Aorta (tissue), 5 donors: ENCODE data around the gene BIRC7. TPM values are rescaled to one million over a fixed set of nuclear protein-coding genes. Genes with fewer than 3 reads are reported as not detected.

ENCODE experiments used
- ATAC-seq: fragments of 200-7000 bp; cut with Tn5 transposase; one replicate; pipeline ENCODE4 v1.9.1; 2022; ENCODE audit warnings: moderate library complexity; ENCODE audit not compliant: low FRiP score
- DNase-seq, 2 donors: peaks; one replicate each; pipeline ENCODE4 v3.0.0-alpha.2; 2020
- H3K27ac ChIP-seq, 2 donors: one replicate each; pipeline ENCODE4 v1.5.1; 2013; ENCODE audit warnings: low read length in 2 of 2, mild to moderate bottlenecking in 2 of 2, moderate library complexity in 2 of 2, control low read depth in 1 of 2, inconsistent platforms in 1 of 2, low read depth in 1 of 2
- H3K27me3 ChIP-seq, 2 donors: one replicate each; pipeline ENCODE4 v1.6.1; 2013; ENCODE audit warnings: control low read depth in 1 of 2, low read length in 1 of 2, mild to moderate bottlenecking in 1 of 2, moderate library complexity in 1 of 2; ENCODE audit not compliant: insufficient read depth in 2 of 2, control insufficient read depth in 1 of 2
- H3K36me3 ChIP-seq, 2 donors: one replicate each; pipeline ENCODE4 v1.6.1; 2013; ENCODE audit warnings: control low read depth in 1 of 2, low read length in 1 of 2, mild to moderate bottlenecking in 1 of 2; ENCODE audit not compliant: insufficient read depth in 2 of 2, control insufficient read depth in 1 of 2
- H3K4me1 ChIP-seq, 2 donors: one replicate each; pipeline ENCODE4 v1.6.1; 2013; ENCODE audit warnings: low read length in 2 of 2, control low read depth in 1 of 2, mild to moderate bottlenecking in 1 of 2, moderate library complexity in 1 of 2; ENCODE audit not compliant: insufficient read depth in 2 of 2, control insufficient read depth in 1 of 2
- H3K4me3 ChIP-seq, 2 donors: one replicate each; pipeline ENCODE4 v1.5.1; 2013; ENCODE audit warnings: low read length in 2 of 2, control low read depth in 1 of 2, mild to moderate bottlenecking in 1 of 2
- H3K9me3 ChIP-seq: one replicate; pipeline ENCODE4 v1.6.1; 2013; ENCODE audit warnings: mild to moderate bottlenecking, low read length; ENCODE audit not compliant: control insufficient read depth
- WGBS, 2 donors: extraction: QIAGEN DNeasy Blood & Tissue Kit; methylation state at CpG; one replicate each; pipeline ENCODE4 v1.1.7; 2013; 5-methylcytosine and 5-hydroxymethylcytosine counted together
- intact Hi-C, 2 donors: fragments of 100-400 bp; cut with DNase I; formaldehyde crosslinking; loops; one replicate each; pipeline versions ENCODE4 v1.14.2 to v1.15.0; 2022
- long read RNA-seq, 2 donors: library from polyadenylated mRNA; unstranded; transcript quantifications; one replicate each; pipeline ENCODE4 v2.0.0, GENCODE V29; 2020 to 2021
- polyA plus RNA-seq, 2 donors: library from polyadenylated mRNA; stranded (reverse); fragments of 200-250 nt; gene quantifications; one replicate each; pipeline ENCODE4 v1.2.3, GENCODE V29; 2013
- total RNA-seq, 2 donors: library from RNA; stranded (reverse); fragmentation: NEBNext Ultra II Directional; extraction: Animal tissue kit (Norgen Biotek cat#: 25700); gene quantifications; one replicate each; pipeline ENCODE4 v1.2.1, GENCODE V29; 2021
- donor health status: healthy with polysubstance abuse.
- donor health status: Bipolar disorder and iron deficiency.
- donor health status: DM: no; HTN: no; CAD: no.
- donor health status: DM: no; HTN: no; CAD: no.
- donor health status: DM: yes; HTN: yes; CAD: no.

BIRC7 gene, protein sequence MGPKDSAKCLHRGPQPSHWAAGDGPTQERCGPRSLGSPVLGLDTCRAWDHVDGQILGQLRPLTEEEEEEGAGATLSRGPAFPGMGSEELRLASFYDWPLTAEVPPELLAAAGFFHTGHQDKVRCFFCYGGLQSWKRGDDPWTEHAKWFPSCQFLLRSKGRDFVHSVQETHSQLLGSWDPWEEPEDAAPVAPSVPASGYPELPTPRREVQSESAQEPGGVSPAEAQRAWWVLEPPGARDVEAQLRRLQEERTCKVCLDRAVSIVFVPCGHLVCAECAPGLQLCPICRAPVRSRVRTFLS
- total RNA-seq (not detected), polyA plus RNA-seq (not detected)
- long read RNA-seq, donor 1: 0 reads
- long read RNA-seq, donor 2: 0 reads

DNA sequence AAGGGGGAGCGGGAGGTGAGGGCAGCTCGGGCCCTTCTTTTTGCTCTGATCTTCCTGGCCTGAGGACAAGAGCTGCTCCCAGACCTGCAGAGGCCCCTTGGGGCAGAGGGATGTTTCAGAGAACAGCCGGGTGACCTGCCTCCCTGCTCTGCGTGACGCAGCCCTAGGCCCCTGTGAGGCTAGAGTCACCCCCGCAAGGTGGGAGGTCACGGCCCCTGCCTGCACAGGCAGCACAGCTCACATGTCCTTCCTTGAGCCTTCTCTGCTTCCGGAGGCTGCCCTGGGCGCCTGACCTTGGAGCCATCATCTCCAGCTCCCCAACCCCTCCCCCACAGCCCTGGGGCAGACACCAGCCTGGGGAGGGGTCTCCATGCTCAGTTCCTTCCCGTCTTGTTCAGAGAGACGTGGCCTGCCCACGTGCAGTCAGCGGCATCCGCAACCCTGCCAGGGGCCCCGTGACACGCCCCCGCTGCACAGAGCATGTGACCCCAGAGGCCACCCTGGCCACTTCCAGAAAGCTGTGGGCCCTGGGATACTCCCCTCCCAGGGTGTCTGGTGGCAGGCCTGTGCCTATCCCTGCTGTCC, at the start of gene BIRC7:
Gene BIRC7, plus strand, starts transcription at position 507 of the 585 bp plus-strand sequence. CDS start 192 bp downstream, outside the sequence.
- no peaks in the 10 kb centered on the region for H3K4me1 ChIP-seq
- 55 to 59% methylated on average over 15 to 17 of the region's 17 CpGs for WGBS, 2 donors
- no peaks in the 10 kb centered on the region for H3K36me3 ChIP-seq
- H3K27me3 ChIP-seq: no peaks in the 10 kb centered on the region
- ATAC-seq: no peak
- intact Hi-C loops: no loop called here
- H3K9me3 ChIP-seq: no peaks in the 10 kb centered on the region
- no peak for DNase-seq
- no peak within 1 kb of the TSS for H3K27ac ChIP-seq
- H3K4me3 ChIP-seq: no peak within 1 kb of the TSS

DNA sequence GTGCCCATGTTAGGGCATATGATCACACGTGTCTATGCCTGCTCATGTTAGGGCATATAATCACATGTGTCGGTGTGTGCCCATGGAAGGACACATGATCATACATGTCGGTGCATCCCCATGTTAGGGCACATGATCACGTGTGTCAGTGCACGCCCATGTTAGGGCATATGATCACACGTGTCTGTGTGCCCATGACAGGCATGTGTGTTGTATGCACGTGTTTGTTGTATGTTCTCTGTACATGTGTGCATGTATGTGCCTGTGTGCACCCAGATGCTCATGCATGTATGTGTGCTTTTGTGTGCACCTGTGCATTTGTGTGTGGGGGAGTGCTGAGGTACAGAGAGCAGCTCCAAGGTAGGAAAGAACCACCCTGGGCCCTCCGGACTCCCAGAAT, 49.6 kb upstream of the BIRC7 start:
- Histone ChIP-seq H3K4me1 (no peaks in the 10 kb centered on the region), H3K27me3 (no peaks in the 10 kb centered on the region), H3K36me3 (no peaks in the 10 kb centered on the region), H3K4me3 (no peak overlapping the region), H3K27ac (no peak overlapping the region), H3K9me3 (no peaks in the 10 kb centered on the region)
- ATAC-seq: no peak
- DNase-seq: no peak
- WGBS, 2 donors: 87 to 88% methylated on average over 8 of the region's 8 CpGs
- intact Hi-C loops: no loop called here

DNA sequence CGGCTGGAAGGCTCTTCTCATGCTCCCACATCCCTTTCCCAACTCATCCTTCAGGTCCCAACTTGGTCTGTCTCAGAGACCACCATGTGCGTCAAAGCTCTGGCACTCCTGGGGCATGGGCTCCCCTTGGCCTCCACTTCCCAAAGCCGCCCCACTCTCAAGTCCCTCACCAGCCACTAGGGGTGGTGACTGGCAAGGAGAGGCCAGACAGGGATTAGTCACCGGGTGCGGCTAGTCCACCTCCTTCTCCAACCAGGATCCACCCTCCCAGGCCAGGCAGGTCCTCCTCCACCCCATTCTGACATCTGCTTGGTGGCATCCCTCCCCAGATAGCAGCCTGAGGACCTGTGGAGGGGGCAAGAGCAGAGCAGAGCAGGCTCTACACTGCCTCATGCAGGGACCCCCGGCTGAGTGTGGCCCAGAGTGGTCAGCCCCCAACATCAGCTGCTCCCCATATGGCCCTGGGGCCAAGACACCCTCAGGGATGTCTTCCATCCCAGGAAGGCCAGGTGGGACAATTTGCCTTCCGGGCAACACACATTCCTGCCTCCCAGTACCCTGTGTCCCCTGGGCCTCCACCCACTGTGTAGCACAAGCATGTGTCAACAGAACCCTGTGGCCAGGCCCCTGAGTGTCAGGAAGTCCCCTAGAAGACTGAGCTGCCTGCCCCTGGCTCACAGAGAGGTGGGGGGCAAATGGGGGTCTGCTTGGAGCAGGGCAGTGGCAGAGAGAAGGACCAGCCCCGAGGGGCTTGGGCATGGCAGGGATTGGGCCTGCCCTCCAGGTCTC, 49.0 kb upstream of the BIRC7 start:
- intact Hi-C loops: no loop called here
- Histone ChIP-seq H3K4me1 (no peaks in the 10 kb centered on the region), H3K9me3 (no peaks in the 10 kb centered on the region), H3K36me3 (no peaks in the 10 kb centered on the region), H3K4me3 (no peak overlapping the region), H3K27ac (no peak overlapping the region), H3K27me3 (no peaks in the 10 kb centered on the region)
- WGBS, 2 donors: 89% methylated on average over 8 of the region's 8 CpGs
- DNase-seq: no peak
- no peak for ATAC-seq

DNA sequence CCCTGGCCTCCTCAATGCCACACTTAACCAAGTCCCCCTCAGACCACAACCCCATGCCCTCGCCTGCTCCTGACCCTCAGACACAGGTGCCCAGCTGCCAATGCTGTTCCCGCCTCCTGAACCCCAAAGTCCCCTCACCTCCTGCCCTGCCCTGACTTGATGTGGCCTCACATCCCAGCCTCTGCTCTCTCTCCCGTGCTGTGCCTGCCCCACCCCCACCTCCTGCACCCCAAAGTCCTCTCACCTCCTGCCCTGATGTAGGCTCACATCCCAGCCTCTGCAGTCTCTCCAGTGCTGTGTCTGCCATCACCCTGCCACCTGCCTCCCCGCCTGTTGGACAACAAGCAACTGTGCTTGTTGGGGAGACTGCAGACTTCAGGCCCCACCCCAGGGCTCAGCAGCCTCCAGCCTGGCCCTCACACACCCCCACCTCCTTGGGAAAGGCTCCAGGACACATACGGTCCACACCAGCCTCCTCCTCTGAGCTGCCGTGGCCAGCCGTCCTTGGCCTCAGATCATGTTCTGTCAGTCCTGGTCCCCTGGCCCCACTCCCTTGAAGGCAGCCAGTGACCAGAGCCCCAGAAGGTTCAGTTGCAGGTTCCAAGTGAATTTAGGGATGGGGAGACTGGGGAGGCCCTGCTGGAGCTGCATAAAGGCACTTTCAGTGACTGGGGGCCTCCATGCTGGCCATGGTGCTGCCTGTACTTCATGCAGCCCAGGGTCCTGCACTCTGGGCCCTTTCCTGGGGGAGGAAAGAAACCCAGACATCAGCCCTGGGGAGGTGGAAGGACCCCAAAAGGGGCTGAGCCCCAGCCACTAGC, 48.2 kb upstream of the BIRC7 start:
- no peak overlapping the region for H3K4me3 ChIP-seq
- H3K9me3 ChIP-seq: no peaks in the 10 kb centered on the region
- H3K4me1 ChIP-seq: no peaks in the 10 kb centered on the region
- DNase-seq (no peak), ATAC-seq (no peak)
- 69 to 72% methylated on average over 7 of the region's 7 CpGs for WGBS, 2 donors
- H3K36me3 ChIP-seq: no peaks in the 10 kb centered on the region
- H3K27me3 ChIP-seq: no peaks in the 10 kb centered on the region
- intact Hi-C loops: no loop called here
- H3K27ac ChIP-seq: no peak overlapping the region

DNA sequence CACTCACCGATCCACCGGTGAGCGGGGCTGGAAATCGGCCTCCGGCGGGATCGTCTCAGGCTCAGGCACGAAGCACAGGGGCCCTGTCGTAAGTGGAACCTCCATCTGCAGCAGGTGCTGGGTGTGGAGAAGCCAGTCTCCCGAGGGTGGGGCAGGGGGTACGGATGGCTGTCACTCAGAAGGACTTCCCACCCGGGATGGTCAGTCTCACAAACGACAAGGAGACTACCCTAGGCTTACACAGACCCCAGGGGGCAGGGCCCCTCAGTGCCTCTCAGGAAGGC, 47.6 kb upstream of the BIRC7 start:
- no peak overlapping the region for H3K27ac ChIP-seq
- H3K9me3 ChIP-seq: no peaks in the 10 kb centered on the region
- no peaks in the 10 kb centered on the region for H3K4me1 ChIP-seq
- ATAC-seq (no peak), DNase-seq (no peak)
- H3K27me3 ChIP-seq: no peaks in the 10 kb centered on the region
- intact Hi-C loops: no loop called here
- no peaks in the 10 kb centered on the region for H3K36me3 ChIP-seq
- WGBS, 2 donors: 77 to 87% methylated on average over 12 to 13 of the region's 13 CpGs
- no peak overlapping the region for H3K4me3 ChIP-seq

DNA sequence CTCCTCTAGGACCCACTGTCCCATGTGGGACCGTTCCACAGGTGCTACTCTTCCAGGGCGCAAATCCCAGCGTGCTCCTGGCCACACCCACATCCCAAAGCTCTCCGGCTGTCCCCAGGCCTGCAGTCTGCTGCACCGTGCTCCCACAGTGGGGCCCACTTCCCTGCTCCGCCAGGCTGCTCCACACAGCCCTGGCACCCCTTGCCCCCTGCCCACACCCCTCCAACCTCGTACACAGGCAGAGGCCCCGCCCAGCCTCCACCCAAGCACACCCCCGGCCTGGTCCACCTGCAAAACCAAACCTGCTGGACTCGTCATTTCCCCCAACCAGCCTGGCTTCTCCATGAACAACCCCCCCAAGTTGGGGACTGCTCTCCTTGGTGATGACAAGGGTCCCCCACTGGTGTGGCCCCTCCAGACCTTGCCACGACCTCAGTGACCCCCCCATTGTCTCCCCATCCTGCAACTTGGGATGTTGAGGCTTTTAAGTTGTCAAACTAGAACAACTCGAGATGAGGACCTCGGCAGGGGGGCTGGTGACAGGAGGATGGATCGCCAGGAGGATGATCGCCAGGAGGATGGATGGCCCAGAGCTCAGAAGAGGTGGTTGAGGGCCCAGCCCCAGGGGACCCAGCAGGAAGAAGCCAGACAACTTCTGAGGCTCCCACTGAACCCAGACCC, 46.9 kb upstream of the BIRC7 start:
- H3K4me1 ChIP-seq: no peaks in the 10 kb centered on the region
- DNase-seq (no peak), ATAC-seq (no peak)
- 58 to 63% methylated on average over 15 of the region's 15 CpGs for WGBS, 2 donors
- no peak overlapping the region for H3K27ac ChIP-seq
- no peaks in the 10 kb centered on the region for H3K27me3 ChIP-seq
- no peaks in the 10 kb centered on the region for H3K9me3 ChIP-seq
- intact Hi-C loops: no loop called here
- no peaks in the 10 kb centered on the region for H3K36me3 ChIP-seq
- H3K4me3 ChIP-seq: no peak overlapping the region

DNA sequence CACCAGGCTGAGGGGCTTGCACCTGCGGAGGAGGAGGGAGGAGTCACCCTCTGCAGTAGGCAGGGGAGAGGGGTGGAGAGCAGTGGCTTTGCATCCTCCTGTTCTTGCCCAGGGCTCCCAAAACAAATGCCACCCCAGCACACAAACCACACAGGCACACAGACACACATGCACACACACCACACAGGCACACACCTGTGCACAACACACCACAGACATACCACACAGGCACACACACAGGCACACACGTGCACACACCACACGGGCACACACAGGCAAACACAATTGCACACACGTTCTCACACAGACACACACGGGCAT, 46.4 kb upstream of the BIRC7 start:
- Histone ChIP-seq H3K4me3 (no peak overlapping the region), H3K4me1 (no peaks in the 10 kb centered on the region)

DNA sequence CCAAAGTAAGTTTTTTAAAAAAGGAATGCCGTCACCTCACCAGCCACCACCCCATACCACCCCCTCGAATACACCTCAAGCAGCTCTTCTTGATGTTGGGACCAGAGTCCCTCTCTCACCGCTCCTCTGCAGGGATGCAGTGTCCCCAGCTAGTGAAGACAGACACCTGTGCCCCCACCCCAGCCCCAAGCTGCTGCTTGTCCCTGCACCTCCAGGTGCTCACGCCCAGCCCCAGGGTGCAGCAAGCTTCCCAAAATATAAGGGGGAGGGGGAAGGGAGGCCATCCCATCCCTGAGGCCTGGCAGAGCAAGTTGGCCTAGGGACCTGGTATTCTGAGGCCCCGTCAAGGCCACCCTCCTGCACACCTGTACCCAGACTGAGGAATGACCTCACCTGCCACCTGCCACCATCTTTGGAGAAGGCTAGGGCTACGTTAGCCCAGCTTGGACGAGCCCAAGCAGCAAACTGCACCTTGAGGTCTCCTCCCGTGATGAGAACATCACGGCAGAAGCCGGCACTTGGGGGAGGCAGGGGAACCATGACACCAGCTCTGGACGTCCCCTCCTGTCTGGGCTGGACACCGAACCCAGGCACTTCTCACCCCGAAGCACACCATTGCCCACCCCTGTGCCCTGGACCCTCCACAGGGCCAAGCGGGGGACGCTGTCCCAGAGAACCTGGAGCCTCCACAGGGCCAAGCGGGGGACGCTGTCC, 45.7 kb upstream of the BIRC7 start:
- Histone ChIP-seq H3K9me3 (no peaks in the 10 kb centered on the region), H3K27me3 (no peaks in the 10 kb centered on the region), H3K36me3 (no peaks in the 10 kb centered on the region), H3K4me3 (no peak overlapping the region), H3K27ac (no peak overlapping the region), H3K4me1 (no peaks in the 10 kb centered on the region)
- ATAC-seq: no peak
- 88 to 89% methylated on average over 17 of the region's 17 CpGs for WGBS, 2 donors
- intact Hi-C loops: no loop called here
- no peak for DNase-seq

More for the DNA sequence above, 46.4 kb upstream of the BIRC7 start:
- ATAC-seq (no peak), DNase-seq (no peak)
- intact Hi-C loops: no loop called here
- Histone ChIP-seq H3K9me3 (no peaks in the 10 kb centered on the region), H3K27ac (no peak overlapping the region), H3K36me3 (no peaks in the 10 kb centered on the region), H3K27me3 (no peaks in the 10 kb centered on the region)
- WGBS, 2 donors: 82% methylated on average over 5 of the region's 5 CpGs
